Neural cell (in vitro differentiated cells): Measurements from ENCODE around the gene SND1.

Experiments
- CTCF ChIP-seq: fragments of 450-650 bp; IDR thresholded peaks from 2 replicates; pipeline ENCODE4 v1.5.1; 2014; ENCODE audit warnings: antibody characterized with exemption, mild to moderate bottlenecking, moderate library complexity; ENCODE audit not compliant: poor library complexity, severe bottlenecking
- EZH2 ChIP-seq: fragments of 200-600, 300-800 bp; shearing (Covaris generic), sonication (generic); IDR thresholded peaks from 2 replicates; pipeline ENCODE4 v1.6.1; 2014; ENCODE audit warnings: antibody characterized with exemption, low read length, borderline replicate concordance, mild to moderate bottlenecking; ENCODE audit not compliant: insufficient read depth, poor library complexity, severe bottlenecking
- POLR2AphosphoS5 ChIP-seq: IDR thresholded peaks from 2 replicates; pipeline ENCODE4 v1.6.1; 2012

GRCh38 chr7:127768241-127768640, 116.2 kb downstream of the SND1 start:
- TF ChIP-seq POLR2AphosphoS5, result no peak
- no peak for TF ChIP-seq CTCF
- TF ChIP-seq EZH2, result no peak
